ENCODE results near the gene CLEC19A.
"Not testable (repeated sequence)": the region's sequence is repeated elsewhere in the genome, so short reads cannot be mapped to it uniquely, and the experiment has no call there.

CLEC19A gene

DNA sequence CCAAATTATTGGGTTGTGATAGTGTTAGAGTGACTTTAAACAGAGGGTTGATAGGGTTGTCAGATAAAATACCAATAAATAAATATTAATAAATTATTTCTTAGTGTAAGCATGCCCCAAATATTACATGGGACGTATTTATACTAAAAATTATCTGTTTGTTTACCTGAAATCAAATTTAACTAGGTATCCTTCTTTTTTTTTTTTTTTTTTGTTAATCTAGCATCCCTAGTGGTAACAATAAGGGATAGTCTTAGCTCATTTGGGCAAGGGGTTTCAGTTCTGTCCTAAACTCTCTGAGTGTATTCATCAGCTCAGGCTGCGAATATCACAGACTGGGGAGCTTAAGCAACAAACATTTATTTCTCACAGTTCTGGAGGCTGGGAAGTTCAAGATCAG, 1.3 kb downstream of the CLEC19A start:
- no peak for DNase-seq (ENCODE audit: low spot score)

- no peak for DNase-seq (ENCODE audit: low spot score)
Observed at GRCh38 chr16:19287241-19287640, 1.7 kb downstream of the CLEC19A start.

DNA sequence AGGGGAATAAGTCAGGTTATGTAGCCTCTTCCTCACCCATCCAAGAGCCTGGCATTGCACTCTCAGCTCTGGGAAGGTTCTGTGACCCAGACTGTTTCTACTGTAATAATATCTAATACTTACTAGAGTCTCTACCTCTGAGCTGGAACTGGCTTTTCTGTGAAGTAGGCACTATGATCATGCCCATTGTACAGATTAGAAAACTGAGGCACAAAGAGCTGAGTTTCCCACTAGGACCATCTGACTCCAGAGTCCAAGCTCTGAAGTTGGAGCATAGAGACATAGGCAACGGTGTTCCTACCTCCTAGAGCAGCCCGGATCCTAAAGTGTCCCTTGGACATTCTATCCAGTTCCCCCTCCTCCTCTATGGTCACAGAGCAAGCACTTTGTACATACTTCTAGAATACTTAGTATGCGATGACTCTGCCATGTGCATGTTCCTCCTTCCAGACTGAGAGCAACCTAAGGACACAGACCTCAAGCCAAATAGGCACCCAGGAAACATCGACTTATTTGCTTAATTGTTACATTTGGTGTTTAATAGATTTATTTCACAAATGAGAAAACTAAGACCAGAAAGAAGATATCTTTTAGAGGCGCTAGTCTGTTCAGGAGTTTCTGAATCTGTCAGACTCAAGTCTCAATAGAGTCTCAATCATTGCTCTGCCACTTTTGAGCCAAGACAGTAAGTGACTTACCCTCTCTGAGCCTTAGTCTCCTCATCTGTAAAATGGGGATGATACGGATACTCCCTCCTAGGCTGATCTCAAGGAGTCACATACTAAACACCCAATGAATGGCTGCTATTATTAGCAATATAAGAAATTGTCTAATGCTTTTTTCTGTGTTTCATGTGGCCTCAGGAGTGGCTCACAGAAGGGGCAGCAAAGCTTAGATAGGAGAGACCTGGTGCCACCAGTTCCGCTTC, 3.6 kb downstream of the CLEC19A start:
- no peak for DNase-seq (ENCODE audit: low spot score)

- no peak for DNase-seq (ENCODE audit: low spot score)
Observed at GRCh38 chr16:19289811-19290485, 4.4 kb downstream of the CLEC19A start.

DNA sequence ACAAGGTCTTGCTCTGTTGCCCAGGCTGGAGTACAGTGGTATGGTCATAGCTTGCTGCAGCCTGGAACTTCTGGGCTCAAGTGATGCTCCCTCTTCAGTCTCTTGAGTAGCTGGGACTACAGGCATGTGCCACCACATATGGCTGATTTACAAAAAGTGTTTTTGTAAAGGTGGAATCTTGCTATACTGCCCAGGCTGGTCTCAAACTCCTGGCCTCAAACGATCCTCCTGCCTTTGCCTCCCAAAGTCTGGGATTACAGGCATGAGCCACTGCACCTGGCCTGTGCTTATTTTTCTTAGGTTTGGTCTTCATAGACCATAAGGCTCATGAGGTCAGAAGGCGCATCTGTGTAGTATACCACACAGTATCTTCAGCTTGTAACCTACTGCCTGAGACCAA, 5.3 kb downstream of the CLEC19A start:
- no peak for DNase-seq (ENCODE audit: low spot score)

DNA sequence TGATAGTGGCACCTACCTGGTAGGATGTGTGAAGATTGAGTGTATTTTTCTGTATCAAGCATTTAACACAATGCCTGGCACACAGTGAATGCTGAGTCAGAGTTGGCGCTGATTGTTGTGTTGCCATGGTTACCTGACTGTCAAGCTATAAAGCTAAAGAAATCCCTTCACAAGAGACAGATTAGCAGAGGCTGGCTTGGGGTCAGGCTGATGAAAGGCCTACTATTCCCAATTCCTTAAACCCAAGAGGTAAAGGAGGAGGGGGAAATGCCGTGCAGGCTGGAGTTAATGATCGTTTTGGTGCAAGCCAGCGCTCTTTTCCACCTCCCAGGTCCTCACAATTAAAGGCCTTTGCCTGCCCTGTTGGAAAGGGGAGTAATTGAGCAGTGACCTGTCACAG, 5.9 kb downstream of the CLEC19A start:
- DNase-seq (ENCODE audit: low spot score): no peak

DNA sequence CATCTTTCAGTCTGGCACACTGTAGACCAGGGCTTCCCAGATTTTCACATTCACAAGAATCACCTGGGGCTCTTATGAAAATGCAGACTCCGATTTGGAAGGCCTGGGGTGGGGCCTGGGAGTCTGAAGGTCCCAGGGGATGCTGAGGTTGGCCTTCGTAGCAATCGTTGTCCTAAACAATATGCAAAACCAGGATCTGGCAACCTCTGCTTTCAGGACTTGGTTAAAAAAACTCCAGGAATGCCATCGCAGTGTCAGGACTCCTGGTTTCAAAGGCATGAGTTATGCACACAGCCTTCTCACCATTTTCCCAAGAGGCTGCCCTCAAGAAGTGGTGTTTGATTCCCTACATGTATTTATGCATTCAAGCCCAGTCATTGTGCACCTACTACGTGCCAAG, 6.7 kb downstream of the CLEC19A start:
- DNase-seq (ENCODE audit: low spot score): no peak

DNA sequence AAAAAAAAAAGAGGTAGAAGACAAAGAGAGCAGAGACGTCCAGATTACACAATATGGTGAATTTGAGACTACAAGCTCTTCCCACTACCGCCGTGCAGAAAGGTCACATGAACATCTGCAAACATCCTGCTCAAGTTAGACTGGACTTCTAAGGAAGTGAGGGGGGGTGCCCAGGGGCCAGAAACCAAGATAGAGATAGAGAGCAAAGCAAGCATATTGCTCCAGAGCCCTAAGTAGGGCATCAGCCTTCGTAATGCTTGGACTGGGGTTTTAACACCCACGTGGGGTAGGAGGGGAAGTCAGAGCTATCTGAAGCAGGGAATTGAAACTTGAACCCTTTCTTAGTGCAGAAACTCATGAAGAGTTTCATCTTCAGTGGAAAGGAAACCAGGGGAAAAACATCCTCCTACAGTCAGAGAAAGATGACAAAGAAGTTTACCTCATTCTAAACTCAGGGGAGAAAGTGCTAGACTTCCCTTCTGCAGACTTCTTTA, 8.7 kb downstream of the CLEC19A start:
- no peak for DNase-seq (ENCODE audit: low spot score)

DNA sequence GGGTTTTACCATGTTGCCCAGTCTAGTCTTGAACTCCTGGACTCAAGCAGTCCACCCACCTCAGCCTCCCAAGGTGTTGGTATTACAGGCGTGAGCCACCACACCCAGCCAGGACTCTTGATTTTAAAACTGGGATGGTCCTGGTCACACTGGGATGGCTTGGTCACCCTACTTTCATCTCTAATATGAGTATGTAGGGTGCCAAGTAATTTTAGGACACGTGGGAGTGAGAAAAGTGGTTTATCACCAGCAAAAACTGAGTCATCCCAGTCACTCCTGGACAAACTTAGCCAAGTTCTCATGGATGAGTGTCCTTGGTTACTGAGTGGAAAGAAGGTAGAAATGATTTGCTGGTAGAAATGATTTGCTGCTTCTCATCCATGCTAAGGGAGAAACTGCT, 9.9 kb downstream of the CLEC19A start:
- DNase-seq (ENCODE audit: low spot score): no peak

GRCh38 chr16:19297454-19297853, 11.9 kb downstream of the CLEC19A start:
- DNase-seq (ENCODE audit: low spot score): no peak

GRCh38 chr16:19299565-19299964, 14.0 kb downstream of the CLEC19A start:
- no peak for DNase-seq (ENCODE audit: low spot score)

DNA sequence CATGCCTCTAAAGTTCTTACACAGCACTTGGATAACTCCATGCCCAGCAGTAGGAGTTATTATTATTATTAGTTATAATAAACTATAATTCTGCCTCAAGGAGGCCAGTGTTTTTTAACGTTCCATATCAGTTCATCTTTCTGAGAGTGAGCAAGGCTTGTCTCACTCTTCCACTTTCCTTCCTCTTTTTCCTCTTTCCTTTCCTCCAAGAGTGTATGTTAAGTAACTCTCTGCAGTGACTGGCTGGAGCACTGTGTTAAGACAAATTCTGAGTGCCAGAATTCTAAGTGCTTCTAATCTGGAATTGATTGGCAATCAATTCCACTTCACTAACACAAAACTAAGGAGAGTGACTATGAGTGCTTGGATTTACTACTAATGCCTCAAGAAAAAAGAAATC, 16.4 kb downstream of the CLEC19A start:
- no peak for DNase-seq (ENCODE audit: low spot score)

- no peak for DNase-seq (ENCODE audit: low spot score)
Observed at GRCh38 chr16:19304750-19305149, 19.2 kb downstream of the CLEC19A start.

- no peak for DNase-seq (ENCODE audit: low spot score)
Observed at GRCh38 chr16:19305443-19305842, 19.9 kb downstream of the CLEC19A start.

GRCh38 chr16:19307587-19308241, 22.2 kb downstream of the CLEC19A start:
- no peak for DNase-seq (ENCODE audit: low spot score)

DNA sequence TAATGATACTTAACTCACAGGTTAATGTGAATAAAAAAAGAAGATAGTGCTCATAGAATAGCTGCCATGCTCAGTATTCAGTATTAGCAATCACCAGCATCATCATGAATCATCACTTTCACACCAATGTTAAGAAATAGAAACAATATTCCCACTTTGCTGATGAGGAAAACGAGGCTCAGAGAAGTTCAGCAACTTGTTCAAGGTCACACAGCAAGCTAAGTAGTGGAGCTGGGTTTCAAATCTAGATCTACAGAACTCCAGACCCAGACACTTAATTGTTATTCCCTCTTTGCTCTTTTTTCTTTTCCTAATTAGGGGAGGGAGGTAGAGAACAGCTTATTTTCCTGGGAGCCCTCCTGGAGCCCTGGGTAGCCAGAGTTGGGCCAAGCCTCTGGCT, 22.9 kb downstream of the CLEC19A start:
- no peak for DNase-seq (ENCODE audit: low spot score)

DNA sequence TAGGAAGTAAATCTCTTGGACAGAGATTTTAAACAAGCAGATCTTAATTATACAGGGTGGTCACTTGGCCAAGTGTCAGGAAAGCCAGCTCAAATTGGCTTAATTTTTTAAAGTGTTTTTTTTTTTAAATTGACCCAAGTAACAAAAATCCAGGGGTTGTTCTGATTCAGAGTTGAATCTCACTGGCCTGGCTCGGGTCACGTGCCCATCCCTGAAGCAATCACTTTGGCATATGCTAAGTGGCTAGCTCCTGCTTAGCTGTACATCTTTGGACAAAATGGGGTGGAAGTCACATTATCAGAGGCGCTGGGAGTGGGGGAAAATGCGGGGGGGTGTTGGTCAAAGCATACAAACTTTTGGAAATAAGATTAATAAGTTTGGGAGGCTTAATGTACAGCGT, 23.6 kb downstream of the CLEC19A start:
- no peak for DNase-seq (ENCODE audit: low spot score)

GRCh38 chr16:19314718-19315425, 29.3 kb downstream of the CLEC19A start:
- no peak for DNase-seq (ENCODE audit: low spot score)

DNA sequence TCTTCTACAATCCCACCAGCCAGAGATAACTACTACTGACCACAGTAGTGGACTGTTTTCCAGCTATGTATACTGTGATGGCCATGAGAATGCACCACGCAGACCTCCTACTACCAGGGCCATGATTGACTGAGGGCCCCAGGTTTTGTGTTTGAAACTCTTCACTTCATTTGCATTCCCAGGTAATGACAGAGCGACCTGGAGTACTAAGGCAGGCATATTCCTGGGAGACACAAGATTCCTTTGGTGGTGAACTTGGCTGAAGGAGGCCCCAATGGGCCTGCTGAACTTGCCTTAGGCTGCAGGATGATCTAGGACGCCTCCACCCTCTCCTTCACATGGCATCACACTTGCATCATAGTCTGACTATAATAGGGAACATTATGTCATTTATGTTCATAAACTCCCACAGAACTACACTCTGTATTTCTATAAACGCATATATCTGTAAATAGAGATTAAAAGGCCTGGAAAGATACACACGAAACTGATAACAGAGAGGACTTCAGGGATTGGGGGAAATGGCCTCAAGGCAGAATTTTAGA, 30.4 kb downstream of the CLEC19A start:
- no peak for DNase-seq (ENCODE audit: low spot score)

- no peak for DNase-seq (ENCODE audit: low spot score)
Observed at GRCh38 chr16:19316846-19317245, 31.3 kb downstream of the CLEC19A start.

DNA sequence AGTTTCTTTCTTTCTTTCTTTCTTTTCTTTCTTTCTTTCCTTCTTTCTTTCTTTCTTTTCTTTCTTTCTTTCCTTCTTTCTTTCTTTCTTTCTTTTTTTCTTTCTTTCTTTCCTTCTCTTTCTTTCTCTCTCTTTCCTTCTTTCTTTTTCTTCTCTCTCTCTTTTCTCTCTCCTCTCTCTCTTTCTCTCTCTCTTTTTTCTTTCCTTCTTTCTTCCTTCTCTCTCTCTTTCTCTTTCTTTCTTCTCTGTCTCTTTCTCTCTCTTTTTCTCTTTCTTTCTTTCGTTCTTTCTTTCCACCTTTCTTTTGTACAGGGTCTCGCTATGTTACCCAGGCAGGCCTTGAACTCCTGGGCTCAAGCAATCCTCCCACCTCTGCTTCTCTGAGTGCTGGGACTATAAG, 35.7 kb downstream of the CLEC19A start:
- DNase-seq (ENCODE audit: low spot score): not testable (repeated sequence)

DNA sequence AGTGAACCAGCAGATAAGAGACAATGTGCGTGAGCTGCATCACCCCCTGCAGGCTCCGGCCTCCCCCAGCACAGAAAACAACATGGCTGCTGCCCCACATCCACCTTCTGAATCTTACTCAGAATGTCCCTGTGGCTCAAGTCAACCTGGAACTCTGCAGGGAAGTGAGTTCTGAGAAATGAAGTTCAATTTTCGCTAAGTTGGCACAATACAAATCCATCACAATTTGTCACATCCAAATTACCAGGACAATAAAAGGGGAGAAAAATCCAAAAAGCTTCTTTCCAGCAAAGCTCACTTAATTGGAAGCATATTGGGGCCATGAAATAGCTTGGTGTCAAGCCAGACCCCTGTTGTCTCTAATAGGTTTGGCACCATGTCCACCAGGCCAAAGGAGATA, 38.1 kb downstream of the CLEC19A start:
- DNase-seq (ENCODE audit: low spot score): no peak
